K562 (cell line): ENCODE data around the gene ZBTB16. TPM values are rescaled to one million over a fixed set of nuclear protein-coding genes. Genes with fewer than 3 reads are reported as not detected.

Experiments used
- ATAC-seq: fragments of 200-7000 bp; cut with Tn5 transposase; 3 replicates; pipeline ENCODE4 v1.9.1; 2020; ENCODE audit warnings: moderate library complexity
- BruUV-seq: library from RNA; stranded (reverse); fragments of 400-500 nt; replicated peaks from 2 replicates; lab custom pipeline; 2021; lab: Mats Ljungman, UMichigan
- CTCF ChIA-PET: fragments of 300-600 bp; formaldehyde crosslinking; extraction: SDS; loops from one replicate; lab custom pipeline; 2021; ENCODE audit warnings: low intra/inter-chr PET ratio; lab: Yijun Ruan, JAX
- POLR2A ChIA-PET: fragments of 300-600, 350-650 bp; sonication (Branson Sonifier 250); formaldehyde crosslinking; extraction: SDS; loops from one replicate; lab custom pipeline; 2021; ENCODE audit warnings: antibody characterized with exemption, inconsistent platforms; lab: Yijun Ruan, JAX
- DNase-seq, 4 experiments: peaks; one replicate each; pipeline versions ENCODE4 v3.0.0 to v3.0.0-alpha.2; 2011 to 2018; ENCODE audit warnings: low spot score in 3 of 4, mixed read lengths in 3 of 4; ENCODE audit errors: extremely low read depth in 1 of 4
- FAIRE-seq: peaks from 2 replicates; lab custom pipeline; 2011; peaks lifted over from hg19 to GRCh38; lab: Jason Lieb, UNC
- H2AFZ ChIP-seq: 2 replicates; pipeline ENCODE4 v1.6.0; 2011; ENCODE audit warnings: low read depth, low read length, control low read depth, inconsistent platforms
- H3K27ac ChIP-seq: fragments of 200-600 bp; 3 replicates; pipeline ENCODE4 v1.8.0; 2011; ENCODE audit warnings: low read depth, mild to moderate bottlenecking, control low read depth, inconsistent platforms, low read length, moderate library complexity, mixed read lengths; ENCODE audit errors: extremely low read depth
- H3K27me3 ChIP-seq, 2 experiments: fragments of 300-600 bp in 1 of 2; 2 replicates in 1 of 2; 3 replicates in 1 of 2; pipeline versions ENCODE4 v1.6.0 to v1.8.0; 2011; ENCODE audit warnings: inconsistent platforms in 2 of 2, low read length in 2 of 2, mild to moderate bottlenecking in 1 of 2, mixed read lengths in 1 of 2, moderate library complexity in 1 of 2; ENCODE audit not compliant: control insufficient read depth in 2 of 2, insufficient read depth in 2 of 2
- H3K36me3 ChIP-seq: fragments of 300-600 bp; 3 replicates; pipeline ENCODE4 v1.8.0; 2011; ENCODE audit warnings: mild to moderate bottlenecking, low read length, inconsistent platforms; ENCODE audit not compliant: control insufficient read depth, insufficient read depth
- H3K4me1 ChIP-seq, 2 experiments: fragments of 200-600 bp in 1 of 2; replicated peaks in 1 of 2; 2 replicates in 1 of 2; 3 replicates in 1 of 2; pipeline versions ENCODE4 v1.5.1 to v1.8.0; 2011; ENCODE audit warnings: inconsistent platforms in 2 of 2, low read length in 2 of 2, mild to moderate bottlenecking in 1 of 2, mixed read lengths in 1 of 2, moderate library complexity in 1 of 2; ENCODE audit not compliant: control insufficient read depth in 2 of 2, insufficient read depth in 2 of 2
- H3K4me2 ChIP-seq: 2 replicates; pipeline ENCODE4 v1.6.1; 2011; ENCODE audit warnings: low read length, control low read depth, inconsistent platforms, mixed read lengths; ENCODE audit not compliant: insufficient read depth
- H3K4me3 ChIP-seq: fragments of 200-600 bp; sonication (generic), shearing (Covaris generic); 2 replicates; pipeline ENCODE4 v1.5.1; 2016; ENCODE audit warnings: control low read depth, inconsistent platforms
- H3K79me2 ChIP-seq: fragments of 200-600 bp; 3 replicates; pipeline ENCODE4 v1.8.0; 2011; ENCODE audit warnings: low read length, inconsistent platforms; ENCODE audit not compliant: control insufficient read depth, insufficient read depth
- H3K9ac ChIP-seq, 2 experiments: 2 replicates each; pipeline versions ENCODE4 v1.6.0 to v1.6.1; 2011; ENCODE audit warnings: low read depth in 2 of 2, low read length in 2 of 2, control low read depth in 1 of 2, inconsistent platforms in 1 of 2, mild to moderate bottlenecking in 1 of 2, mixed read lengths in 1 of 2; ENCODE audit not compliant: insufficient read depth in 1 of 2
- H3K9me1 ChIP-seq: one replicate; pipeline ENCODE4 v1.6.0; 2011; ENCODE audit warnings: inconsistent platforms, mild to moderate bottlenecking, low read length, moderate library complexity; ENCODE audit not compliant: control insufficient read depth, insufficient read depth
- H3K9me3 ChIP-seq: replicated peaks from 2 replicates; pipeline ENCODE4 v1.5.1; 2011; ENCODE audit warnings: low read depth, low read length, inconsistent platforms; ENCODE audit not compliant: control insufficient read depth, insufficient read depth
- H4K20me1 ChIP-seq: replicated peaks from 2 replicates; pipeline ENCODE4 v1.6.1; 2011; ENCODE audit warnings: low read length, inconsistent platforms, mixed read lengths; ENCODE audit not compliant: control insufficient read depth, insufficient read depth
- ARID1B ChIP-seq: fragments of 450-650 bp; IDR thresholded peaks from 2 replicates; pipeline ENCODE4 v1.6.1; 2016; ENCODE audit warnings: antibody characterized with exemption, mild to moderate bottlenecking, inconsistent platforms
- ATF1 ChIP-seq, 2 experiments: fragments of 450-650 bp in 1 of 2; IDR thresholded peaks; 2 replicates each; pipeline ENCODE4 v1.6.1; 2016; ENCODE audit warnings: missing compliant biosample characterization in 1 of 2, missing genetic modification characterization in 1 of 2
- CBFA2T3 ChIP-seq: fragments of 450-650 bp; IDR thresholded peaks from 2 replicates; pipeline ENCODE4 v1.6.1; 2017
- FOXA3 ChIP-seq, 2 experiments: fragments of 450-650 bp in 1 of 2; sonication (generic) in 1 of 2; formaldehyde crosslinking; IDR thresholded peaks in 1 of 2; conservative IDR thresholded peaks in 1 of 2; 2 replicates each; pipeline versions ENCODE4 v1.4.0 to v1.8.0; 2020 to 2022; ENCODE audit warnings: mild to moderate bottlenecking in 2 of 2, missing genetic modification reagents in 1 of 2
- HMG20A ChIP-seq: fragments of 450-650 bp; formaldehyde crosslinking; conservative IDR thresholded peaks from 2 replicates; pipeline ENCODE4 v1.4.0; 2020; ENCODE audit warnings: mild to moderate bottlenecking, mixed read lengths
- HMG20B ChIP-seq: fragments of 250-450 bp; sonication (Bioruptor Pico); IDR thresholded peaks from 2 replicates; pipeline ENCODE4 v1.5.0; 2021; ENCODE audit warnings: mild to moderate bottlenecking
- KLF6 ChIP-seq: fragments of 250-450 bp; sonication (Bioruptor Pico); IDR thresholded peaks from 2 replicates; pipeline ENCODE4 v1.4.0; 2020; ENCODE audit warnings: mild to moderate bottlenecking, moderate library complexity, borderline replicate concordance
- MEIS2 ChIP-seq: fragments of 450-650 bp; IDR thresholded peaks from 2 replicates; pipeline ENCODE4 v1.6.1; 2014; ENCODE audit warnings: mild to moderate bottlenecking; ENCODE audit not compliant: partially characterized antibody
- NFYB ChIP-seq: IDR thresholded peaks from 2 replicates; pipeline ENCODE4 v1.6.1; 2011; ENCODE audit warnings: mild to moderate bottlenecking, moderate library complexity; ENCODE audit not compliant: insufficient read length; ENCODE audit errors: extremely low read depth
- PHB ChIP-seq: fragments of 250-450 bp; sonication (Bioruptor Pico); IDR thresholded peaks from 2 replicates; pipeline ENCODE4 v1.5.0; 2021
- RBM15 ChIP-seq: fragments of 200-400 bp; formaldehyde crosslinking; IDR thresholded peaks from 2 replicates; pipeline ENCODE4 v1.6.1; 2018; ENCODE audit warnings: mild to moderate bottlenecking, low read length, moderate library complexity; ENCODE audit not compliant: insufficient read depth
- SRSF7 ChIP-seq: fragments of 200-400 bp; formaldehyde crosslinking; optimal IDR thresholded peaks from 2 replicates; pipeline ENCODE3; 2017; ENCODE audit warnings: mild to moderate bottlenecking, low read depth, low read length
- TCF3 ChIP-seq: sonication (generic); formaldehyde crosslinking; IDR thresholded peaks from 2 replicates; pipeline ENCODE4 v1.4.0; 2020; ENCODE audit warnings: mild to moderate bottlenecking, missing genetic modification reagents
- TRIM25 ChIP-seq: fragments of 450-650 bp; IDR thresholded peaks from 2 replicates; pipeline ENCODE4 v1.7.0; 2016; ENCODE audit warnings: borderline replicate concordance
- ZBTB17 ChIP-seq: fragments of 450-650 bp; formaldehyde crosslinking; IDR thresholded peaks from 2 replicates; pipeline ENCODE4 v1.4.0; 2020; ENCODE audit warnings: mild to moderate bottlenecking
- ZC3H4 ChIP-seq: sonication (generic); formaldehyde crosslinking; IDR thresholded peaks from 2 replicates; pipeline ENCODE4 v1.9.0; 2021; ENCODE audit warnings: missing genetic modification reagents, borderline replicate concordance
- WGBS: fragments of 100-300 bp; shearing (Covaris generic); methylation state at CpG from one replicate; pipeline ENCODE4 v1.1.6; 2016; ENCODE audit warnings: low coverage, mixed read lengths; ENCODE audit not compliant: insufficient coverage; ENCODE audit errors: missing lambda C conversion rate; 5-methylcytosine and 5-hydroxymethylcytosine counted together
- in situ Hi-C: fragments of 300-500 bp; cut with MboI; formaldehyde crosslinking; loops from 4 replicates; pipeline ENCODE4 v1.15.0; 2018; ENCODE audit warnings: inconsistent platforms, mixed read lengths
- intact Hi-C: fragments of 100-400 bp; cut with micrococcal nuclease; formaldehyde crosslinking; loops from 2 replicates; pipeline ENCODE4 v1.14.2; 2022
- polyA plus RNA-seq, 8 experiments: library from polyadenylated mRNA; depleted of rRNA in 4 of 8; stranded (reverse) in 5 of 8; unstranded in 3 of 8; fragments of >200 nt; fragmentation: Nextera tagmentation in 2 of 8; fragmentation: Illumina TruSeq in 1 of 8; extraction: Ambion mirVana in 2 of 8; extraction: Trizol in 1 of 8; gene quantifications; 2 replicates each; pipeline versions ENCODE4 v1.2.1 to v1.2.3, GENCODE V29; 2011 to 2014; ENCODE audit warnings: inconsistent platforms in 1 of 8, missing spikeins in 1 of 8
- total RNA-seq, 7 experiments: library from RNA; depleted of rRNA in 6 of 7; stranded (reverse); fragments of >200 nt in 6 of 7; fragmentation: Illumina TruSeq in 2 of 7; extraction: Trizol in 2 of 7; gene quantifications; 2 replicates each; pipeline versions ENCODE4 v1.2.1 to v1.2.3, GENCODE V29; 2011 to 2021; ENCODE audit warnings: low replicate concordance in 1 of 7
- TF ChIP-seq, protein P1 (sequence below): fragments of 450-650 bp; conservative IDR thresholded peaks from 2 replicates; pipeline ENCODE4 v1.6.1; 2016; ENCODE audit warnings: missing genetic modification characterization, low read depth, mild to moderate bottlenecking, control low read depth, missing compliant biosample characterization

ZBTB16 gene
- total and polyA plus RNA-seq, 9 of the 15 experiments (the other 6 are each of a cell fraction or from before 2014, with no cell fraction given) = 0.06 to 0.40 (median 0.24) TPM; not detected in 4

DNA sequence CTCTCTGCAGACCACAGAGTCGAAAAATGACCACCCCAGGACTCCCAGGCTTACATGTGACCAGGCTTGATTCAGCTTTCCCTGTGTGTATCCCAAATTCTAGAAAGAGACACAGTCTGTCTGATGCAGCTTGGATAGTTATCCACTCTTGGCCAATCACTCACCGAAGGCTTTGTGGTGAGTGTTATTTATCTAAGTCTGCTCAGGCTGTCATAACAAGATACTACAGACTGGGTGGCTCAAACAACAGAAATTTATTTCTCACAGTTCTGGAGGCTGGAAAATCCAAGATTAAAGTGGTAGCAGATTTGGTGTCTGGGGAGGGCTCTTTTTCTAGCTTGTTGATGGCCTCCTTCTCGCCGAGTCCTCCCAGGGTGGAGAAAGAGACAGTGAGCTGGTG is 63.2 kb downstream of the ZBTB16 start:
- ChIA-PET POLR2A (no interaction called here), CTCF (no interaction called here)
- no peak overlapping the region for H3K4me2 ChIP-seq

DNA sequence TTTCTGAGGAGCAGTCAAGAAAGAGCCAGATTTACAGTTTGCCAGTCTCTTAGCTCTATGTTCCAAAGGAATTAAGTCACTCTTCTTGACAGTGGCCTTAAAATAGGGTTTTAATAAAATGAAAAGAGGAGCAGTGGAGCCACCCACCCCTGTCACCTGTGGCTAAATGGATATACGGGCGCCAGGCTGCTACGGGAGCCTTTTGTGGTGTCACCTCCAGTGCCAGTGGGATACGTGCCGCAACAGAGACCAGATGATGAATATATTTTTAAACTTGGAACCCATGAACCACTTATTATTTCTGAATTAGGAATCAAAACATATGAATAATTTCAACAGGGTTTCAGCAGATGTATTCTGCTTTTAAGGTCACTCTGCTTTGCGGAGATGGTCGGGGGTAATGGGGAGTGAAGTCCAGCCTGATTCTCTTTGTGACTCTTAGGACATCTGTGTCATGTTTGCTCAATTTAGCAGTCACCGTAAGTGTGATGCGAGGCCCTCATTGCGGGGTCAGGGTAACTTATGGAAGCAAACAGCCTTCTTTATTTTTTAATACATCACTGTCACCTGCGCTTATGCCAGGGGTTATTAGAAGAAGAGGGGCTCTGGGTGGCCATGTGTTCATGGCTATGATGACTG is 64.3 kb downstream of the ZBTB16 start:
- H3K4me1 ChIP-seq = peaks cover 0 to 3% of the 10 kb centered on the region in 2 experiments; a peak in 2 of 5 replicates
- no peaks in the 10 kb centered on the region for H3K36me3 ChIP-seq
- no peak overlapping the region for H3K4me2 ChIP-seq
- 11% methylated on average over 11 of the region's 11 CpGs for WGBS
- H2AFZ ChIP-seq = no peak overlapping the region
- no peak for FAIRE-seq
- in situ Hi-C loops (no loop called here), intact Hi-C loops (no loop called here)
- H3K9me3 ChIP-seq = no peaks in the 10 kb centered on the region
- ChIA-PET POLR2A (no interaction called here), CTCF (no interaction called here)
- no peaks in the 10 kb centered on the region for H4K20me1 ChIP-seq
- DNase-seq = no peak
- H3K27me3 ChIP-seq = peaks cover 53 to 78% of the 10 kb centered on the region in 2 experiments
- H3K27ac ChIP-seq = no peak overlapping the region
- no peak for ATAC-seq
- no peak overlapping the region for H3K4me3 ChIP-seq
- H3K79me2 ChIP-seq = no peaks in the 10 kb centered on the region
- H3K9ac ChIP-seq = no peak overlapping the region
- no peaks in the 10 kb centered on the region for H3K9me1 ChIP-seq
- no TSS peak for BruUV-seq
- TF ChIP-seq ZBTB17 (CRISPR knock-in tag) = no peak
- TF ChIP-seq ZC3H4 (CRISPR knock-in tag) = no peak
- no peak for TF ChIP-seq NFYB
- no peak for TF ChIP-seq KLF6 (CRISPR knock-in tag)
- no peak for TF ChIP-seq HMG20B (CRISPR knock-in tag)
- TF ChIP-seq TRIM25 = no peak
- TF ChIP-seq, protein P1, sequence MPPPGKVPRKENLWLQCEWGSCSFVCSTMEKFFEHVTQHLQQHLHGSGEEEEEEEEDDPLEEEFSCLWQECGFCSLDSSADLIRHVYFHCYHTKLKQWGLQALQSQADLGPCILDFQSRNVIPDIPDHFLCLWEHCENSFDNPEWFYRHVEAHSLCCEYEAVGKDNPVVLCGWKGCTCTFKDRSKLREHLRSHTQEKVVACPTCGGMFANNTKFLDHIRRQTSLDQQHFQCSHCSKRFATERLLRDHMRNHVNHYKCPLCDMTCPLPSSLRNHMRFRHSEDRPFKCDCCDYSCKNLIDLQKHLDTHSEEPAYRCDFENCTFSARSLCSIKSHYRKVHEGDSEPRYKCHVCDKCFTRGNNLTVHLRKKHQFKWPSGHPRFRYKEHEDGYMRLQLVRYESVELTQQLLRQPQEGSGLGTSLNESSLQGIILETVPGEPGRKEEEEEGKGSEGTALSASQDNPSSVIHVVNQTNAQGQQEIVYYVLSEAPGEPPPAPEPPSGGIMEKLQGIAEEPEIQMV (tag) = no peak
- no peak for TF ChIP-seq HMG20A (CRISPR knock-in tag)
- no peak for TF ChIP-seq PHB (CRISPR knock-in tag)
- TF ChIP-seq SRSF7 = no peak

More for the DNA sequence above, 63.2 kb downstream of the ZBTB16 start:
- H3K27ac ChIP-seq = no peak overlapping the region
- BruUV-seq = no TSS peak
- no peak for DNase-seq
- 1% methylated on average over 4 of the region's 4 CpGs for WGBS
- 0 out of 2 replicates have a peak, but pooled peaks have one; percentile 17 for TF ChIP-seq ARID1B
- TF ChIP-seq MEIS2 = peak; percentile 30
- no peak for TF ChIP-seq ATF1 (CRISPR knock-in tag; IDR thresholded peaks at IDR 0.05)
- no peak for TF ChIP-seq ATF1 (tag; IDR thresholded peaks at IDR 0.05)
- TF ChIP-seq CBFA2T3 = peak; percentile 43
- TF ChIP-seq RBM15 = no peak
- TF ChIP-seq FOXA3 (CRISPR knock-in tag; conservative IDR thresholded peaks at IDR 0.05 in 1 of 2, IDR thresholded peaks at IDR 0.05 in 1 of 2) = 0 out of 4 replicates have a peak, but pooled peaks of 1 of the 2 experiments have one; percentile 18
- peak; percentile 72 for TF ChIP-seq TCF3 (CRISPR knock-in tag)
- TF ChIP-seq, all 486 proteins: peak for 5
- in situ Hi-C loops (no loop called here), intact Hi-C loops (no loop called here)
- no peaks in the 10 kb centered on the region for H3K36me3 ChIP-seq
- no peak overlapping the region for H2AFZ ChIP-seq
- FAIRE-seq (peak; percentile 23), ATAC-seq (peak; percentile 41)
- H3K9me3 ChIP-seq = no peaks in the 10 kb centered on the region
- H3K27me3 ChIP-seq = peaks cover 45 to 69% of the 10 kb centered on the region in 2 experiments
- H3K9ac ChIP-seq = no peak overlapping the region
- no peak overlapping the region for H3K4me3 ChIP-seq
- H3K9me1 ChIP-seq = no peaks in the 10 kb centered on the region
- peaks cover 0 to 3% of the 10 kb centered on the region in 2 experiments; a peak in 2 of 5 replicates for H3K4me1 ChIP-seq
- H4K20me1 ChIP-seq = no peaks in the 10 kb centered on the region
- no peaks in the 10 kb centered on the region for H3K79me2 ChIP-seq
